Neural cell (in vitro differentiated cells): Measurements from ENCODE around the gene TRIM24. TPM values are rescaled to one million over a fixed set of nuclear protein-coding genes. Genes with fewer than 3 reads are reported as not detected.

Experiments used
- H2AFZ ChIP-seq: fragments of 200-600, 300-800 bp; sonication (generic), shearing (Covaris generic); 2 replicates; pipeline ENCODE4 v1.6.0; 2014; ENCODE audit warnings: low read depth, mild to moderate bottlenecking, antibody characterized with exemption, low read length, moderate library complexity
- H3F3A ChIP-seq: fragments of 200-600 bp; shearing (Covaris generic); 2 replicates; pipeline ENCODE4 v1.6.1; 2016; ENCODE audit warnings: mild to moderate bottlenecking, moderate library complexity, mixed read lengths, antibody characterized with exemption, low read length; ENCODE audit not compliant: insufficient read depth, poor library complexity, severe bottlenecking
- H3K27ac ChIP-seq: fragments of 200-600, 300-800 bp; sonication (generic), shearing (Covaris generic); 2 replicates; pipeline ENCODE4 v1.5.1; 2014; ENCODE audit warnings: mild to moderate bottlenecking, low read length, moderate library complexity
- H3K27me3 ChIP-seq: fragments of 300-800, 200-600 bp; sonication (generic), shearing (Covaris generic); 2 replicates; pipeline ENCODE4 v1.6.0; 2014; ENCODE audit warnings: mild to moderate bottlenecking, low read depth, low read length, moderate library complexity; ENCODE audit not compliant: insufficient read depth
- H3K36me3 ChIP-seq: fragments of 300-800, 200-600 bp; sonication (generic), shearing (Covaris generic); 2 replicates; pipeline ENCODE4 v1.5.1; 2014; ENCODE audit warnings: mild to moderate bottlenecking, antibody characterized with exemption, low read length, moderate library complexity; ENCODE audit not compliant: insufficient read depth
- H3K4me2 ChIP-seq: fragments of 300-800, 200-600 bp; sonication (generic), shearing (Covaris generic); 2 replicates; pipeline ENCODE4 v1.6.0; 2014; ENCODE audit warnings: mild to moderate bottlenecking, low read length
- H3K4me3 ChIP-seq: fragments of 300-800, 200-600 bp; sonication (generic), shearing (Covaris generic); 2 replicates; pipeline ENCODE4 v1.5.1; 2014; ENCODE audit warnings: mild to moderate bottlenecking, low read length, moderate library complexity
- H3K79me2 ChIP-seq: fragments of 200-600 bp; shearing (Covaris generic); replicated peaks from 2 replicates; pipeline ENCODE4 v1.6.0; 2014; ENCODE audit warnings: mild to moderate bottlenecking, low read length, moderate library complexity; ENCODE audit not compliant: insufficient read depth
- H3K9ac ChIP-seq: fragments of 300-800, 200-600 bp; sonication (generic), shearing (Covaris generic); 2 replicates; pipeline ENCODE4 v1.6.1; 2016; ENCODE audit warnings: mild to moderate bottlenecking, low read length, mixed read lengths
- H3K9me2 ChIP-seq: fragments of 200-600 bp; shearing (Covaris generic); 2 replicates; pipeline ENCODE4 v1.6.1; 2016; ENCODE audit warnings: mild to moderate bottlenecking, low read length, mixed read lengths; ENCODE audit not compliant: insufficient read depth
- H3K9me3 ChIP-seq: fragments of 200-600, 300-800 bp; sonication (generic), shearing (Covaris generic); 2 replicates; pipeline ENCODE4 v1.6.1; 2016; ENCODE audit warnings: mild to moderate bottlenecking, mixed run types, low read length, moderate library complexity, mixed read lengths
- H4K20me1 ChIP-seq: fragments of 200-600 bp; shearing (Covaris generic); 2 replicates; pipeline ENCODE4 v1.6.1; 2016; ENCODE audit warnings: mild to moderate bottlenecking, mixed run types; ENCODE audit not compliant: insufficient read depth
- EP300 ChIP-seq: fragments of 450-650 bp; conservative IDR thresholded peaks from 2 replicates; pipeline ENCODE4 v1.6.1; 2014; ENCODE audit warnings: antibody characterized with exemption, mild to moderate bottlenecking, moderate library complexity; ENCODE audit not compliant: poor library complexity, severe bottlenecking
- EZH2 ChIP-seq: fragments of 200-600, 300-800 bp; shearing (Covaris generic), sonication (generic); IDR thresholded peaks from 2 replicates; pipeline ENCODE4 v1.6.1; 2014; ENCODE audit warnings: antibody characterized with exemption, low read length, borderline replicate concordance, mild to moderate bottlenecking; ENCODE audit not compliant: insufficient read depth, poor library complexity, severe bottlenecking
- MXI1 ChIP-seq: fragments of 450-650 bp; conservative IDR thresholded peaks from 2 replicates; pipeline ENCODE4 v1.6.1; 2014; ENCODE audit warnings: antibody characterized with exemption, mild to moderate bottlenecking; ENCODE audit not compliant: poor library complexity, severe bottlenecking
- POLR2AphosphoS5 ChIP-seq: IDR thresholded peaks from 2 replicates; pipeline ENCODE4 v1.6.1; 2012
- RAD21 ChIP-seq: fragments of 450-650 bp; conservative IDR thresholded peaks from 2 replicates; pipeline ENCODE4 v1.6.1; 2014; ENCODE audit warnings: antibody characterized with exemption, mild to moderate bottlenecking, moderate library complexity
- SMC3 ChIP-seq: fragments of 450-650 bp; conservative IDR thresholded peaks from 2 replicates; pipeline ENCODE4 v1.6.1; 2014; ENCODE audit warnings: antibody characterized with exemption, mild to moderate bottlenecking, moderate library complexity; ENCODE audit not compliant: poor library complexity
- TAF1 ChIP-seq: IDR thresholded peaks from 2 replicates; pipeline ENCODE4 v1.6.1; 2012; ENCODE audit warnings: low read depth
- polyA plus RNA-seq: library from polyadenylated mRNA; depleted of rRNA; stranded (reverse); fragments of >200 nt; gene quantifications from 2 replicates; pipeline ENCODE4 v1.2.3, GENCODE V29; 2014
- TF ChIP-seq, protein P1 (sequence below): IDR thresholded peaks from 2 replicates; pipeline ENCODE4 v1.6.1; 2012; ENCODE audit warnings: borderline replicate concordance
- TF ChIP-seq, protein P2 (sequence below): fragments of 450-650 bp; IDR thresholded peaks from 2 replicates; pipeline ENCODE4 v1.5.1; 2014; ENCODE audit warnings: antibody characterized with exemption, mild to moderate bottlenecking, moderate library complexity; ENCODE audit not compliant: poor library complexity, severe bottlenecking

TRIM24 gene
- polyA plus RNA-seq, 1 donor from 2014 or later, result 47.1 TPM

DNA sequence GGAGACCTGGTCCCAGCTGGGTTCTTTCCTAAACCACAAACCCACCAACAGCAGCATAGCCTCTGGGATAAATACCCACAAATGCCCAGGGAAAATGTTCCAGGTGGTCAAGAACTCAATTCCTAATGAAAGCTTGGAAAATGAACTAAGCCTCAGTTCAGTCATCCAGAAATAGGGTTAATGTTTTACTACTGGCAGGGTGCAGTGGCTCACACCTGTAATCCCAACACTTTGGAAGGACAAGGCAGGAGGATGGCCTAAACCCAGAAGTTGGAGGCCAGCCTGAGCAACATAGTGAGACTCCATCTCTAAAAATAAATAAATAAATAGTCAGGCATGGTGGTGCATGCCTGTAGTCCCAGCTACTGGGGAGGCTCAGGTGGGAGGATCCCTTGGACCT, 158.9 kb downstream of the TRIM24 start:
- Histone ChIP-seq H3K79me2 (no peaks in the 10 kb centered on the region), H3K27ac (no peak overlapping the region), H3K9ac (no peak overlapping the region), H3K4me3 (no peak overlapping the region), H3K36me3 (no peaks in the 10 kb centered on the region), H4K20me1 (no peaks in the 10 kb centered on the region), H3K9me3 (no peaks in the 10 kb centered on the region), H3K4me2 (no peak overlapping the region), H3F3A (no peaks in the 10 kb centered on the region), H2AFZ (no peak overlapping the region), H3K9me2 (no peaks in the 10 kb centered on the region), H3K27me3 (no peaks in the 10 kb centered on the region)
- no peak for TF ChIP-seq POLR2AphosphoS5

DNA sequence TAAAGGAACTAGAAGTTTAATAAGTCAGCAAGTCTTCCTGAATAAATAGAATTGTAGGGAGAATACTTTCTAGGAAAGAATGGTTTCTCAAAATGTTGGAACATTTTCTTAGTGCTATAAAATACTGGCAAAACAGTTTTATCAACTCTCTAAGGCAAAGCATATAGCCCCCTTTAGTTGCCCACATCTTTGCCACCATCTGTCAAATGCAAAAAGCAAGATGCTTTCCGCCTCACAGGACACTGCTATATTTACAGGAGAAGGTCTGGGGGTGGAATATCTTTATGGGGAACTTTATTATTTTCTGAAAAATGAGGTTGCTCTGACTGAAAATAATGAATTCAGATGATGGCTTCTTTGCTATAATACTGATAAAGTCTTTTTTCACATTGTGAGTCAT, 162.8 kb downstream of the TRIM24 start:
- Histone ChIP-seq H3K36me3 (no peaks in the 10 kb centered on the region), H3K9me3 (no peaks in the 10 kb centered on the region), H3K9me2 (no peaks in the 10 kb centered on the region), H3K4me2 (no peak overlapping the region), H3F3A (no peaks in the 10 kb centered on the region), H3K79me2 (no peaks in the 10 kb centered on the region), H3K27me3 (no peaks in the 10 kb centered on the region), H4K20me1 (no peaks in the 10 kb centered on the region), H2AFZ (no peak overlapping the region), H3K4me3 (no peak overlapping the region), H3K27ac (no peak overlapping the region), H3K9ac (no peak overlapping the region)
- TF ChIP-seq EZH2 (no peak), RAD21 (no peak), SMC3 (no peak), TAF1 (no peak), EP300 (no peak), MXI1 (no peak), POLR2AphosphoS5 (no peak)
- TF ChIP-seq, protein P1, sequence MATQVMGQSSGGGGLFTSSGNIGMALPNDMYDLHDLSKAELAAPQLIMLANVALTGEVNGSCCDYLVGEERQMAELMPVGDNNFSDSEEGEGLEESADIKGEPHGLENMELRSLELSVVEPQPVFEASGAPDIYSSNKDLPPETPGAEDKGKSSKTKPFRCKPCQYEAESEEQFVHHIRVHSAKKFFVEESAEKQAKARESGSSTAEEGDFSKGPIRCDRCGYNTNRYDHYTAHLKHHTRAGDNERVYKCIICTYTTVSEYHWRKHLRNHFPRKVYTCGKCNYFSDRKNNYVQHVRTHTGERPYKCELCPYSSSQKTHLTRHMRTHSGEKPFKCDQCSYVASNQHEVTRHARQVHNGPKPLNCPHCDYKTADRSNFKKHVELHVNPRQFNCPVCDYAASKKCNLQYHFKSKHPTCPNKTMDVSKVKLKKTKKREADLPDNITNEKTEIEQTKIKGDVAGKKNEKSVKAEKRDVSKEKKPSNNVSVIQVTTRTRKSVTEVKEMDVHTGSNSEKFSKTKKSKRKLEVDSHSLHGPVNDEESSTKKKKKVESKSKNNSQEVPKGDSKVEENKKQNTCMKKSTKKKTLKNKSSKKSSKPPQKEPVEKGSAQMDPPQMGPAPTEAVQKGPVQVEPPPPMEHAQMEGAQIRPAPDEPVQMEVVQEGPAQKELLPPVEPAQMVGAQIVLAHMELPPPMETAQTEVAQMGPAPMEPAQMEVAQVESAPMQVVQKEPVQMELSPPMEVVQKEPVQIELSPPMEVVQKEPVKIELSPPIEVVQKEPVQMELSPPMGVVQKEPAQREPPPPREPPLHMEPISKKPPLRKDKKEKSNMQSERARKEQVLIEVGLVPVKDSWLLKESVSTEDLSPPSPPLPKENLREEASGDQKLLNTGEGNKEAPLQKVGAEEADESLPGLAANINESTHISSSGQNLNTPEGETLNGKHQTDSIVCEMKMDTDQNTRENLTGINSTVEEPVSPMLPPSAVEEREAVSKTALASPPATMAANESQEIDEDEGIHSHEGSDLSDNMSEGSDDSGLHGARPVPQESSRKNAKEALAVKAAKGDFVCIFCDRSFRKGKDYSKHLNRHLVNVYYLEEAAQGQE, result no peak
- TF ChIP-seq, protein P2, sequence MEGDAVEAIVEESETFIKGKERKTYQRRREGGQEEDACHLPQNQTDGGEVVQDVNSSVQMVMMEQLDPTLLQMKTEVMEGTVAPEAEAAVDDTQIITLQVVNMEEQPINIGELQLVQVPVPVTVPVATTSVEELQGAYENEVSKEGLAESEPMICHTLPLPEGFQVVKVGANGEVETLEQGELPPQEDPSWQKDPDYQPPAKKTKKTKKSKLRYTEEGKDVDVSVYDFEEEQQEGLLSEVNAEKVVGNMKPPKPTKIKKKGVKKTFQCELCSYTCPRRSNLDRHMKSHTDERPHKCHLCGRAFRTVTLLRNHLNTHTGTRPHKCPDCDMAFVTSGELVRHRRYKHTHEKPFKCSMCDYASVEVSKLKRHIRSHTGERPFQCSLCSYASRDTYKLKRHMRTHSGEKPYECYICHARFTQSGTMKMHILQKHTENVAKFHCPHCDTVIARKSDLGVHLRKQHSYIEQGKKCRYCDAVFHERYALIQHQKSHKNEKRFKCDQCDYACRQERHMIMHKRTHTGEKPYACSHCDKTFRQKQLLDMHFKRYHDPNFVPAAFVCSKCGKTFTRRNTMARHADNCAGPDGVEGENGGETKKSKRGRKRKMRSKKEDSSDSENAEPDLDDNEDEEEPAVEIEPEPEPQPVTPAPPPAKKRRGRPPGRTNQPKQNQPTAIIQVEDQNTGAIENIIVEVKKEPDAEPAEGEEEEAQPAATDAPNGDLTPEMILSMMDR, result no peak
